IPS-NIHi7 (cell line): ENCODE measurements around the gene TMEM181.
"Not testable (repeated sequence)": the region's sequence is repeated elsewhere in the genome, so short reads cannot be mapped to it uniquely, and the experiment has no call there.

Experiments used
- DNase-seq: peaks from one replicate; pipeline ENCODE4 v3.0.0; 2012; ENCODE audit warnings: mixed read lengths; ENCODE audit errors: extremely low spot score

The TMEM181 gene

DNA sequence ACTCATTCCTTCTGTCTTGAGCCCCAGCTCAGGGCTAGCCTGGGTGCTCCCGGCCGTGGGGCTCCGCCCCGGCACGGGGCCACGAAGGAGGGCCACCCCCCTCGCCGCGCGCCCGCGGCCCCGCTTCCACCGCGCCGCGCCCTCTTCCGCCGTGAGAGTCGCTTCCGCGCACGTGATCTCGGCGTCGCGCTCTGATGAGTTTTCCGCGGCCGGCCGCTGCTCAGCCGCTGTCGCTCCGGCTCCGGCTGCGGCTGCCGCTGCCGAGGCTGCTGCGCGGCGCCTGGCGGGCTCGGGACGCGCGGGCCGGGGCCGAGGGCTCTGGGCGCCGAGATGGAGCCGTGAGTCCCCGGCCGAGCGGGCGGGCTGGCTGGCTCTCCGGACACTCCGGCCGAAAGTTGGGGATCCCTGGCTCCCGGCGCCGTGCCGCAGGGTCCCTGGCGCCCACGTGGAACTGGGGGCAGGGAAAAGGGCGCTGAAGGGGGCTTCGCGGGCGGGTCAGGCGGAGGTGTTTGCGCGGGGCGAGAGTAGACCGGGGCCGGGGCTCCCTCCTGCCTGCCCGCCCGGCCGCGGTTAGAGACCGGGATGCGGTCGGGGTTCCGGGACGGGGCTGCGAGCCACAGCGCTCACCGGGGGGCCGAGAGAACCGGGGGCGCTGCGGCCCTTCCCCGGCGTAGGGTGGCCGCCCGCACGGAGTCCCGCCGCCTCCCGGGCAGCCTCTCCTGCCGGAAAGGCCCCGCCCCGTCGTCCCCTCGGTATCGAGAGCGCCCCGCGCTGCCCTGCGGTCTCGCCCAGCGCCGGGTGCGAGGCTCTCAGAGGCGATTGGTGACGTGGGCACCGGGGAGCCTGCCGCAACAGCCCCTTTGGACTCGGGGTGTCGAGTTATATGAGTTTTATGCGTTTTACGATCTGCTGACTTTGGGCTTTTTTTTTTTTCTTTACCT, at the start of gene TMEM181:
Gene TMEM181 (plus strand): TSS at position 197 of the 941 bp plus-strand sequence. CDS start 134 bp downstream, at position 331.
- DNase-seq, result peak; percentile 87

GRCh38 chr6:158512809-158513208, 47.1 kb upstream of the TMEM181 start:
- no peak for DNase-seq

DNA sequence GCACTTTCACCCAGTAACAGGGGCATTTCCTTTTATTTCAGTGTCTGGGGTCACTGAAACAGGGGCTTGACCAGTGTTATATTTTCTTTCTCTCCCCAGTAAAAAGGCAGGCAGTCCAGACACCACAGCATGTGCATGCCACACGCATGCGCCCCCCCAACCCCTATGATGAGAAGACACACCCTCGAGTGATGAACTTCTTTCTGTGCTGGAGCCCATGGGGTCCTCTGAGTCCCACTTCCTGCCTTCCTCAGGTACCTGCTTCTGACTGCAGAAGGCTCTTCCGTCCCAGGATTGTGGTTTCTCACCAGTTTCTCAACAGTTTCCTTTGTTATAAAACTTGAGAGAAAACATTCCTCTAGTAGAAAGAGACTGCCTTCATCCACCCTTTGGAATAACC, 45.7 kb upstream of the TMEM181 start:
- no peak for DNase-seq

DNA sequence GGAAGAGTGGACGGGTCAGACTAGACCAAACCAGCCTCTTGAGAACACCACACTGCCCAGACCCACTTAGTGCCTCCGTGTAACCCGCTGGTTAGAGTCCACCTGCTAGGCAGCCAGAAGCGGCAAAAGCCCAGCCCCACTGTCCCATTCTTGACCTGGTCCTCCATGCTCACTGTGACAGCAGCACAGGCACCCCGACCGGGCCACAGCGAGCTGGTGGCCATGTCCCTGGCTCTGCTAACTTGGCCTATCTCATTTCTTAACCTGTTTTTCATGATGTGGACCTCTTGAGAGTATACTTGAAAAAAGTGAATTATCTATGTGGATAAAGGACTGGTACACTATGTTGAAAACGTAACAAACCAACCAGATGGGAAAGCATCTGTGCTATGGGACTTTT, 44.9 kb upstream of the TMEM181 start:
- DNase-seq, result no peak

GRCh38 chr6:158516098-158516497, 43.8 kb upstream of the TMEM181 start:
- DNase-seq, result peak; percentile 52

DNA sequence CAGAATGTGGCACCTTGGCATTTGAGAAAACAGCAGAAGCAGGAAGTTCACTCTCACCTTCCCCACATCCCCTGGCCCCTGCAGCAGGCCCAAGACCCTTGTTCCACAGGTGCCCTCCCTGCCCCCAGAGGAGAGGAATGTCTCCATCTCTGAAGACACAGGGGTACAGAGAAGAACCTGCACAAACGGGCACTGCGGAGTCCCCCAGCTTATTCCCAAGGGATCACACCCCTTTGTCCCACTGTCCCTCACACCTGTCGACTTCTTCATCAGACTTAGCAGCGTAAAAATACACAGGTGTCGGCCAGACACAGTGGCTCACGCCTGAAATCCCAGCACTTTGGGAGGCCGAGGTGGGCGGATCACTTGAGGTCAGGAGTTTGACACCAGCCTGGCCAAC, 42.9 kb upstream of the TMEM181 start:
- no peak for DNase-seq

DNA sequence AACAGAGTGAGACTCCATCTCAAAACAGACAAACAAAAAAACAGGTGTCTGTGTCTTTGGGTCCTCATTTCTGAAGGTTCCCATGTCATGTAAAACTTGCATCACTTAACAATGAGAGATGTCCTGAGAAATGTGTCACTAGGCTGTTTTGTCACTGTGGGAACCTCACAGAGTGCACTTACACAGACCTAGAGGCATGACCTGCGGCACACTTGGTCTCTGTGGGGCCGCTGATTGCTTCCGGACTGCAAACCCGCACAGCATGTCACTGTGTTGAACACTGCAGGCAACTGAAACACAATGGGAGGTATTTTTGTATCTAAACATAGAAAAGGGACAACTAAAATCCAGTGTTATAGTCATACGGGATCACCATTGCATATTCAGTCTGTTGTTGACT, 42.3 kb upstream of the TMEM181 start:
- DNase-seq, result no peak

DNA sequence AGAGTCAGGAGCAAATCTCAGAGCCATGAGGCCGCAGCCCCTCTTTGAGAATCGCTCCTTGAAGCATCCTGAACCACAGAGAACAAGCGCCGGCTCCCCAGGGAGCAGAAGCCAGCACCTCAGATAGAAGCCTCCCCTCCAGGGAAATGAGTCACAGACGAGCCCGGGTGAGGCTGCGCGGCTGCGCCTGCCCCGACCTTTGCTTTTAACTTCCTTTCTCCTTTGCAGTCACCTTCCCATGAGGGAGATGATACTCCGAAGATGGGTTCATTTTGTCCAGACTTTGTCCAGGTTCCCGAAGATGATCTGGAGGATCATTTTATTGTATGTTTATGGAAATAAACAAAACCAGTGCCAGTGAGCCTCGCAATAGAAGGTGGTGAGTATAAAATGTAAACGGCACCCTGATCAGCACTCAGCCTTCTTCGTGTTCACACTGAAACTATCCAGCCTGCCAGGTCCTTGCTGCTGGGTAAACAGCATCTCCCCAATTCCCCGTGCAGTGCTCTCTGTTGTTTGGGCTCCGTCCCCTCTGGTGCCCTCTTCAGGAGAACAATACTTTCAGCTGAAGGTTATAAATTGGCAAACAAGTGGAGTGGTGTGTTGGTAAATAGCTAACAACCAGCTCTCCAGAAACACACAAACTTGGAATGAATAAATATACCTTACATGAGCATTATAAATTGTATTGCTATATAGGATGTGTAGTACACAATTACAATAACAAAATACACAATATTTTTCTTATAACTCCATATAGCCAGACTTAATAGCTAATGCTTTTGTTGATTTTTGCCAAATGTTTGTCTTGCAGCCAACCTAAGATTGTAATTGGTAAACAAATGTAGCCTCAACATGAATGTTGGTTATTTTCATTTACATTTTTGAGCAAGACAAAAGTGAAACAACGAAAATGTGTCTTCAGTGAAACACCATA, 41.4 kb upstream of the TMEM181 start:
- peak; percentile 83 for DNase-seq

GRCh38 chr6:158519300-158519699, 40.6 kb upstream of the TMEM181 start:
- no peak for DNase-seq

DNA sequence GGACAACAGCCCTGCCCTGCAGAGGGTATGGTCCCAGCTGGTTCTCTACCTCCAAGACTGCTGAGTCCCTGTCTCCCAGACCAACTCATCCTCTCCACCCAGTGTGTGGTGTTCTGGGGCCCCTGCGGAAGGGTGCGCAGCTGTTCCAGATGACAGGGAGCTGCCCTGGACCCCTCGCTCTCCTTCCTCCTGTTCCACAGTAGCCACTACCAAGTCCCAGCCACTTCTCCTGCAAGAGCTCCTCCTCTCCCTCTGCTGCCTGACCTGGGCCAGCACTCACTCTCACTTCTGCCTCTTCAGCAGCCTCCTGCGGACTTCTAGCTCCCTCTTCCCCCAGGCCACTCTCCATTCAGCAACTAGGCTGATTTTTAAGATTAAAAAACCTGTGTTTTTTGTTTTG, 40.1 kb upstream of the TMEM181 start:
- DNase-seq, result no peak

DNA sequence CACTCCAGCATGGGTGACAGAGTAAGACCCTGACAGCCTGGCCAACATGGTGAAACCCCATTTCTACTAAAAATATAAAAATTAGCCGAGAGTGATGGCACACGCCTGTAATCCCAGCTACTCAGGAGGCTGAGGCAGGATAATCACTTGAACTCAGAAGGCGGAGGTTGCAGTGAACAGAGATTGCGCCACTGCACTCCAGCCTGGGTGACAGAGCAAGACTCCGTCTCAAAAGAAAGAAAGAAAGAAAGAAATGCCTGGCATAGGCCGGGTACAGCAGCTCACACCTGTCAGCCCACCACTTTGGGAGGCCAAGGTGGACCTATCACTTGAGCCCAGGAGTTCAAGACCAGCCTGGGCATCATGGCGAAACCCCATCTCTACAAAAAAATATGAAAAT, 38.9 kb upstream of the TMEM181 start:
- not testable (repeated sequence) for DNase-seq

GRCh38 chr6:158521759-158522158, 38.1 kb upstream of the TMEM181 start:
- no peak for DNase-seq

DNA sequence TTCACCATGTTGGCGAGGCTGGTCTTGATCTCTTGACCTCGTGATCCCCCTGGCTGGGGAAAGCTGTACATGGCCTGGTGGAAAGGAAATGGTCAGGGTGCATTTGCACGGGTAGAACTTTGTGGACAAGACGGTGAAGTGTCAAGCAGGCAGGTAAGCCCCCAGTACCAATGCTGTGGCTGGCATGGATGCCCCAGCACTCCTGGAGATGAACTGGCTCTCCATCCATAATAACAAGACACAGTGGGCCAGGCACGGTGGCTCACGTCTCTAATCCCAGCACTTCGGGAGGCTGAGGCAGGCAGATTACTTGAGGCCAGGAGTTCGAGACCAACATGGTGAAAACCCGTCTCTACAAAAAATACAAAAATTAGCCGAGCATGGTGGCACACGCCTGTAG, 37.3 kb upstream of the TMEM181 start:
- no peak for DNase-seq

DNA sequence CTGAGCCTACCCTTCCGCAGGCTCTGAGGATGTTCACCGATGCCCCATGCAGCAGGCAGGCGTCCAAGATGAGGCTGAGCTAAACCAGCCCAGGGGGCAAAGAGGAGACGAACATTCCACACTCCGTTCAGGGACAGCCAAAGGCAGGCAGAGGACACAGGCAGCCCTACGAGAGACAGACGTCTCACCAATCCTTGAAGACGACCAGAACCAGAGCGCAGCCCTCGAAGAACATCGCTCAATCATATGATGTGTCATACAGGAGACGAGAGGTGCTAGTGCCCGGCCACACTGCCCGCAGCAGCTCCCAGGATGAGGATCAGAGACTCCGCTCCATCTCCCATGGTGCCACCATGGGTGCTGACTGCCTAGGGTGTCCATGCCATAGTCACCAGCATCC, 35.6 kb upstream of the TMEM181 start:
- no peak for DNase-seq

- DNase-seq, result not testable (repeated sequence)
These were observed 32.0 kb upstream of the TMEM181 start for GRCh38 chr6:158527858-158528257.

- no peak for DNase-seq
These were observed 31.1 kb upstream of the TMEM181 start for GRCh38 chr6:158528826-158529225.

GRCh38 chr6:158529629-158530028, 30.3 kb upstream of the TMEM181 start:
- no peak for DNase-seq

DNA sequence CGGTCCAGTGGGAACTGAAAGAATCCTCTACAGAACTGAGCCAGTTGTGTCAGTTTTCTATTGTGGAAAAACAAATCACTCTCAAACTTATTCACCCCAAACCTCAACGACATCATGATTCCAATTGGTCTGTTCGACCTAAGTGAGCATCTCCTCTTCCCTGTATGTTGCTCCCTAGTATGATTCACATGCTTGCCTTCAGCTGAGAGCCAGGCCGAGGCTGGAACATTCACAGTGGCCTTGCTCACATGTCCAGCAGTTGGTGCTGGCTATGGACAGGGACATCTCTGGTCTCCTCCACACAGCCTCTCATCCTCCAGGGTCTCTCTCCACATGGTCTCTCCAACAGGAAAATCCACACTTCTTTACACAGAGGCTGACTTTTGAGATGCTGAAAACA, 28.3 kb upstream of the TMEM181 start:
- no peak for DNase-seq

DNA sequence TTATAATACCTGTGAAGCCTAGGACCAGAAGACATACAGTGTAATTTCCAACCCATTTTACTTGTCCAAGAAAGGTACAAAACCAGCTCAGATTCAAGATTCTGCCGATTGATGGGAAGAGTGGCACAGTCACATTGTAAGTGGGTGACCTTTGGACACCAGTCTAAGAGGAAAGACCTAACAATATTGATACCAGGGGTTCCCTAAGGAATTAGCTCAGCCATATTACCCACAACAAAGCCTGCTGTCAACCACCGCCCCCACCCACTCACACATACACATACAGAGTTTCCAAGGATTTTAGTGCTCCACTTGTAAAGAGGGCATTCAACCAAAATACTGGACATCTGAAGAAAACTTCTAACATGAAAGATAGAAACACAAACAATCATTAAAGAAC, 27.9 kb upstream of the TMEM181 start:
- no peak for DNase-seq

GRCh38 chr6:158536084-158536890, 23.6 kb upstream of the TMEM181 start:
- DNase-seq, result peak; percentile 89
